SK-N-SH treated with all-trans-retinoic acid at 6 μM for 48 hours (cell line): ENCODE data around the gene BCAR1.

Experiments used
- BACH2 ChIP-seq: fragments of 250-450 bp; sonication (Bioruptor Pico); IDR thresholded peaks from 2 replicates; pipeline ENCODE4 v1.9.0; 2021; ENCODE audit warnings: mild to moderate bottlenecking, borderline replicate concordance
- ISL1 ChIP-seq: fragments of 250-450 bp; sonication (Bioruptor Pico); IDR thresholded peaks from 2 replicates; pipeline ENCODE4 v2.1.2; 2022; ENCODE audit warnings: mild to moderate bottlenecking, moderate library complexity
- ZFP3 ChIP-seq: fragments of 250-450 bp; sonication (Bioruptor Pico); IDR thresholded peaks from 2 replicates; pipeline ENCODE4 v1.5.0; 2020; ENCODE audit warnings: mild to moderate bottlenecking, moderate library complexity
- ZNF565 ChIP-seq: fragments of 450-650 bp; formaldehyde crosslinking; conservative IDR thresholded peaks from 2 replicates; pipeline ENCODE4 v1.5.0; 2020; ENCODE audit warnings: low read depth, mild to moderate bottlenecking, moderate library complexity

DNA sequence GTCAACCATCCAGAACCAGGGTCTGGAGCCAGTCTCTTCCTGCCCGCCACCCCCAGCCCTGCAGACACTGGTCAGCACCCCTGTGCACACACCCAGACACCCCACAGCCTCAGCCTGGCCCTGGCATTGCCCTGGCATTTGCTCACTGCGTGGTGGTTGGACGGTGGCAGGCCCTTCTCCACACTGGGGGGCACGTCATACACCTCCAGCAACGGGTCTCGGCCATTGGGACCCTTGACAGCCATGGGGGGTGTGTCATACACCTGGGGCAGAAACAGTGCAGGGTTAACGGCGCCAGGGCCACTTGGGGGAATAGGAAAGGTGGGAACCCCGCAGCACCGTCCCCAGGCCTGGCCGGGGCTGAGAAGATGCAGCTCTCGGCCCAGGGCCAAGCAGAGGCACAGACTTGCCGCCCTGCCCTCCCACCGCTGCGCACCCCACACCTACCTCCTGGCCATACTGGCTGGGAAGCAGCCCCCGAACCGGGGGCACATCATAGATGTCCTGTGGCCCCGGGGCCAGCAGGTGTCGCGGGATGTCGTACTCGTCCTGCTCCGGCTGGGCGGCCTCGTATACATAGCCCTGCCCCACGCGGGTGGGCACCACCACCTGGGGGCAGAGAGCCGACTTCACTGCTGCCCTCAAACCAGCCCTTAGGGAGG is 14.6 kb downstream of the BCAR1 start:
- TF ChIP-seq ISL1 (CRISPR knock-in tag) (no peak), BACH2 (CRISPR knock-in tag) (no peak), ZFP3 (CRISPR knock-in tag) (no peak), ZNF565 (CRISPR knock-in tag) (no peak)
